Measurements from ENCODE around the gene IFI6.
A peak's percentile ranks its signal among the peaks of the same experiment; 100 is the strongest.
"Not testable (repeated sequence)": the region's sequence is repeated elsewhere in the genome, so short reads cannot be mapped to it uniquely, and the experiment has no call there.

The IFI6 gene

DNA sequence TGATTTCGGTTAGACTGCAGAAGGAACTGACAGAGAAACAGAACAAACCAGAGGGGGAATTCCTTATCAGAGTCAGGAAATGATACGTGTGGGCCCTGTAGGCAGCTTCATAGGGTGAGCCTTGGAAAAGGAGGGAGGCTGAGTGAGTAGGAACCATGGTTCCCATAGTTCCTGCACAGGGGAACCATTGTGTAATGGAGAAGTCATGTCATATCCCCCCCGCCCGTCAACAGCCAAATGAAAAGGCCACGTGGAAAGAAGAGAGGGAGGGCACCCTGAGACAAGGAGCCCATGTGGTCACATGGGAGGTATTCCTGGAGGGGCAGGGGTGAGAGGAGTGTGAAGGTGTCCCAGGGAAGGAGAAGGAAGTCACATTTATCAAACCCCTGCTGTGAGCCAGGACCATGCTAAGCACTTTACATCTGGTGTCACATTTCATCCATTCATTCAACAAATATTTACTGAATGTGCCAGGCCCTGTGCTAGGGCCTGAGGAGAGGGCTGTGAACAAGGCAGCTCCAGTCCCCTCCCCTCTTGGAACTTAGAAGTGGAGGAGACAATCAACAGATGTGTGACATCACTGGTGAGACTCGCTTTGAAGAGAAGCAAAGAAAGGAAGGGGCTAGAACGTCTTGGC, 21.3 kb downstream of the IFI6 start:
- no peak overlapping the region for H3K27ac ChIP-seq (ENCODE audit: insufficient read depth, low read length, poor library complexity, severe bottlenecking)

DNA sequence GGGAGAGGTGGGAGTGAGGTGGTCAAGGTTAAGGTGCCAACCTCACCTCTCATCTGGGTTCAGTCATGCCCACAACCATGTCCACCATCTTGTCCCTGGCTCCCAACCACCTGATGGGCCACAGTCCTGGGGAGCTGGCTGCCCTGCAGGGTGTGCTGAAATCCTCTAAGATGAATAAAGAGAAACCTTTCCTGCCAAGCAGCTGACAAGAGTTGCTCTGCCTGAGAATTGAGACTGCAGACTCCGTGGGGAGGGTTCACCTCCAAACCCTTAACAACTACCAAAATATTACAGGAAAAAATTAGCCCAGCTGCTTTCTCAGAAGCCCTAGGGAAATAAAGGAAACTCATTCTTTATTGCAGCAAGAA, 21.8 kb downstream of the IFI6 start:
- DNase-seq, result no peak
- Histone ChIP-seq H3K9me3 (ENCODE audit: control insufficient read depth, low read length) (no peaks in the 10 kb centered on the region), H3K27ac (ENCODE audit: insufficient read depth, low read length, poor library complexity, severe bottlenecking) (no peak overlapping the region), H3K27me3 (replicated peaks; ENCODE audit: control insufficient read depth, insufficient read depth, low read length, poor library complexity, severe bottlenecking) (no peaks in the 10 kb centered on the region), H3K4me1 (ENCODE audit: control insufficient read depth, insufficient read depth, low read length, poor library complexity, severe bottlenecking) (no peaks in the 10 kb centered on the region), H3K36me3 (ENCODE audit: control insufficient read depth, insufficient read depth, low read length) (no peaks in the 10 kb centered on the region), H3K4me3 (ENCODE audit: insufficient read depth, low read depth, low read length, poor library complexity, severe bottlenecking) (no peak overlapping the region)

More for the DNA sequence above, 21.3 kb downstream of the IFI6 start:
- H3K4me3 ChIP-seq (ENCODE audit: insufficient read depth, low read depth, low read length, poor library complexity, severe bottlenecking), result no peak overlapping the region
- H3K36me3 ChIP-seq (ENCODE audit: control insufficient read depth, insufficient read depth, low read length), result no peaks in the 10 kb centered on the region
- no peak for DNase-seq
- no peaks in the 10 kb centered on the region for H3K4me1 ChIP-seq (ENCODE audit: control insufficient read depth, insufficient read depth, low read length, poor library complexity, severe bottlenecking)
- no peaks in the 10 kb centered on the region for H3K9me3 ChIP-seq (ENCODE audit: control insufficient read depth, low read length)
- H3K27me3 ChIP-seq (replicated peaks; ENCODE audit: control insufficient read depth, insufficient read depth, low read length, poor library complexity, severe bottlenecking), result no peaks in the 10 kb centered on the region

- H3K4me1 ChIP-seq (ENCODE audit: control insufficient read depth, insufficient read depth, low read length, poor library complexity, severe bottlenecking), result peaks cover 4% of the 10 kb centered on the region
These were observed 22.7 kb downstream of the IFI6 start for GRCh38 chr1:27649306-27649635.

DNA sequence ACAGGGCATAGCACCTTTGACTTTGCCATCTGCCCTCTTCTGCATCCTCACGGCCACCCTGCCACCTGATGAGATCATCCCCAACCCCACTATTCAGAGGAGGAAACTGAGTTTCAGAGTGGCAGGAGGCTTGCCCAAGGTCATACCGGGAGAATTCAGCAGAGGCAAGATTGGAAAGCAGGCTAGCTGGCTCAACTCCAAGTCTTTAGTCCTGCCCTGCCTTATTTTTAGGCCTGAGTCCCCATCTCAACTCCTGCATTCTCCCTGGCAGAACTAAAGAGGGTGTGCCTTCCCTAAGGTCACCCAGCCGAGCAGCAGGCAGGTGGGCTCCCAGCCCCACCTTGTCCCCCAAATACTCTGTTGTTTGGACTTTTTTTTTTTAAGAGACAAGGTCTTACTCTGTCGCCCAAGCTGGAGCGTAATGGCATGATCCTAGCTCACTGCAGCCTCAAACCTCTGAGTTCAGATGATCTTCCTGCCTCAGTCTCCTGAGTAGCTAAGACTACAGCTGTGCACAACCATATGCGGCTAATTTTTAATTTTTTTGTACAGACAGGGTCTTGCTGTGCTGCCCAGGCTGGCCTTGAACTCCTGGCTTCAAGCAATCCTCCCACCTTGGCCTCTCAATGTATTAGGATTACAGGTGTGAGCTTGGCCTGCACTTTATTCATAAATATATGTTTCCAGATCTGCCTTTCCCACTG, 23.2 kb downstream of the IFI6 start:
- Histone ChIP-seq H3K36me3 (ENCODE audit: control insufficient read depth, insufficient read depth, low read length) (no peaks in the 10 kb centered on the region), H3K4me1 (ENCODE audit: control insufficient read depth, insufficient read depth, low read length, poor library complexity, severe bottlenecking) (peaks cover 10% of the 10 kb centered on the region), H3K4me3 (ENCODE audit: insufficient read depth, low read depth, low read length, poor library complexity, severe bottlenecking) (no peak overlapping the region), H3K27me3 (replicated peaks; ENCODE audit: control insufficient read depth, insufficient read depth, low read length, poor library complexity, severe bottlenecking) (no peaks in the 10 kb centered on the region), H3K27ac (ENCODE audit: insufficient read depth, low read length, poor library complexity, severe bottlenecking) (no peak overlapping the region), H3K9me3 (ENCODE audit: control insufficient read depth, low read length) (no peaks in the 10 kb centered on the region)
- DNase-seq, result no peak

More at GRCh38 chr1:27649306-27649635, 22.7 kb downstream of the IFI6 start:
- Histone ChIP-seq H3K27me3 (replicated peaks; ENCODE audit: control insufficient read depth, insufficient read depth, low read length, poor library complexity, severe bottlenecking) (no peaks in the 10 kb centered on the region), H3K9me3 (ENCODE audit: control insufficient read depth, low read length) (no peaks in the 10 kb centered on the region), H3K36me3 (ENCODE audit: control insufficient read depth, insufficient read depth, low read length) (no peaks in the 10 kb centered on the region), H3K4me3 (ENCODE audit: insufficient read depth, low read depth, low read length, poor library complexity, severe bottlenecking) (no peak overlapping the region), H3K27ac (ENCODE audit: insufficient read depth, low read length, poor library complexity, severe bottlenecking) (no peak overlapping the region)
- no peak for DNase-seq

DNA sequence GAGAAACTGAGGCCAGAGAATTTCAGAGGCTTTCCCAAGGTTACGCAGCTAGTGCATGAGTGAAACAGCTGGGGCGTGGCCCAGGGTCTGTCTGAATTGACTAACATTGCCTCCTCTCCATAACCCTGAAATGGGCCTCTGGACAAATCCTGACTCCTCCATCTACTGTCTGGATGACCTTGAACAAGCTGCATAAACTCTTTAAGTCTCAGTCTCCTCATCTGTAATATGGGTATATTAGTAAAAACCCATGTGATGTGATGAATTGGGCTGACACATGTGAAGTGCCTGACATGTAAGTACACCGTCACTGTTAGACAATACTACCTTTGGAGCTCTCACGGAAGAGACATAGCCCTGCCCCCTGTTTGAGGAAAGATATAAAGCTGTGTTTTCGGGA, 24.7 kb downstream of the IFI6 start:
- no peak for DNase-seq
- Histone ChIP-seq H3K4me3 (ENCODE audit: insufficient read depth, low read depth, low read length, poor library complexity, severe bottlenecking) (no peak overlapping the region), H3K4me1 (ENCODE audit: control insufficient read depth, insufficient read depth, low read length, poor library complexity, severe bottlenecking) (peaks cover 13% of the 10 kb centered on the region), H3K9me3 (ENCODE audit: control insufficient read depth, low read length) (no peaks in the 10 kb centered on the region), H3K36me3 (ENCODE audit: control insufficient read depth, insufficient read depth, low read length) (no peaks in the 10 kb centered on the region), H3K27me3 (replicated peaks; ENCODE audit: control insufficient read depth, insufficient read depth, low read length, poor library complexity, severe bottlenecking) (no peaks in the 10 kb centered on the region), H3K27ac (ENCODE audit: insufficient read depth, low read length, poor library complexity, severe bottlenecking) (no peak overlapping the region)

GRCh38 chr1:27646676-27647075, 25.3 kb downstream of the IFI6 start:
- H3K4me1 ChIP-seq (ENCODE audit: control insufficient read depth, insufficient read depth, low read length, poor library complexity, severe bottlenecking), result peaks cover 13% of the 10 kb centered on the region
- no peak for DNase-seq
- no peak overlapping the region for H3K27ac ChIP-seq (ENCODE audit: insufficient read depth, low read length, poor library complexity, severe bottlenecking)
- H3K36me3 ChIP-seq (ENCODE audit: control insufficient read depth, insufficient read depth, low read length), result no peaks in the 10 kb centered on the region
- H3K4me3 ChIP-seq (ENCODE audit: insufficient read depth, low read depth, low read length, poor library complexity, severe bottlenecking), result no peak overlapping the region
- H3K27me3 ChIP-seq (replicated peaks; ENCODE audit: control insufficient read depth, insufficient read depth, low read length, poor library complexity, severe bottlenecking), result no peaks in the 10 kb centered on the region
- H3K9me3 ChIP-seq (ENCODE audit: control insufficient read depth, low read length), result no peaks in the 10 kb centered on the region

GRCh38 chr1:27645071-27645415, 26.9 kb downstream of the IFI6 start:
- H3K27ac ChIP-seq (ENCODE audit: insufficient read depth, low read length, poor library complexity, severe bottlenecking), result no peak overlapping the region
- peaks cover 13% of the 10 kb centered on the region for H3K4me1 ChIP-seq (ENCODE audit: control insufficient read depth, insufficient read depth, low read length, poor library complexity, severe bottlenecking)
- H3K36me3 ChIP-seq (ENCODE audit: control insufficient read depth, insufficient read depth, low read length), result no peaks in the 10 kb centered on the region
- no peak overlapping the region for H3K4me3 ChIP-seq (ENCODE audit: insufficient read depth, low read depth, low read length, poor library complexity, severe bottlenecking)
- DNase-seq, result no peak
- no peaks in the 10 kb centered on the region for H3K27me3 ChIP-seq (replicated peaks; ENCODE audit: control insufficient read depth, insufficient read depth, low read length, poor library complexity, severe bottlenecking)
- no peaks in the 10 kb centered on the region for H3K9me3 ChIP-seq (ENCODE audit: control insufficient read depth, low read length)

DNA sequence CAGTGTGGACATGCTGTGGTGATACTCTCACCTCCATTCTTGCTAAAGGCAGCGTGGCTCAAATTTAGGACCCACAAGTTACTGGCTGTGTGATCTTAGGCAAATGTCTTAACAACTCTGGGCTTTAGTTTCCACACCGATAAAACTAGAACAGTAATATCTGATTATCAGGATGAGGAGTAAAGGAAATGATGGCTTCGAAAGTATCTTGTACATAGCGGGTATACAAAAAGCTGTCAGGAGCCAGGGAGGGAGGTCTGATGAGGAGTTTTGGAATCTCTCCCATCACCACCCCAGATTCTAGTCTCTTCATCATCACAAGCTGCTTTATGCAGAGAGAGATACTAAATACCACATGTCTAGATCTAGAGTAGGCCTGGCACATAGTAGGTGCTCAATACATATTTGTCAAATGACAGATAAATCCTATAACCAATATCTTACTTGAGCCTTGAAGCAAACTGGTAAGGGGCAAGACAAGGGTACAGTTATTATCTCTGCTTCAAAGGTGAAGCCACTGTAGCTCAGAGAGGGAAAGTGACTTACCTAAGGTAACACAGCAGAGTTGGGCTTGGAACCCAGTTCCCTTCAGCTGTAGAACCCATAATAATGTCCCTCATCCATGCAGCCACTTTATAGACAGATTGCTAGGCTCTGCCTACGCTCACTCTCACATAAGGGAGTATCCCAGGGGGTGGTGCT, 27.5 kb downstream of the IFI6 start:
- DNase-seq, result no peak
- Histone ChIP-seq H3K9me3 (ENCODE audit: control insufficient read depth, low read length) (no peaks in the 10 kb centered on the region), H3K27me3 (replicated peaks; ENCODE audit: control insufficient read depth, insufficient read depth, low read length, poor library complexity, severe bottlenecking) (no peaks in the 10 kb centered on the region), H3K36me3 (ENCODE audit: control insufficient read depth, insufficient read depth, low read length) (no peaks in the 10 kb centered on the region), H3K27ac (ENCODE audit: insufficient read depth, low read length, poor library complexity, severe bottlenecking) (peak overlapping the region; percentile 8), H3K4me1 (ENCODE audit: control insufficient read depth, insufficient read depth, low read length, poor library complexity, severe bottlenecking) (peaks cover 13% of the 10 kb centered on the region), H3K4me3 (ENCODE audit: insufficient read depth, low read depth, low read length, poor library complexity, severe bottlenecking) (no peak overlapping the region)

GRCh38 chr1:27643600-27644368, 28.2 kb downstream of the IFI6 start:
- peak; percentile 44 to 58 (median 57) for DNase-seq
- H3K36me3 ChIP-seq (ENCODE audit: control insufficient read depth, insufficient read depth, low read length), result no peaks in the 10 kb centered on the region
- peak overlapping the region; percentile 8 for H3K27ac ChIP-seq (ENCODE audit: insufficient read depth, low read length, poor library complexity, severe bottlenecking)
- H3K27me3 ChIP-seq (replicated peaks; ENCODE audit: control insufficient read depth, insufficient read depth, low read length, poor library complexity, severe bottlenecking), result no peaks in the 10 kb centered on the region
- H3K4me1 ChIP-seq (ENCODE audit: control insufficient read depth, insufficient read depth, low read length, poor library complexity, severe bottlenecking), result peaks cover 13% of the 10 kb centered on the region
- H3K9me3 ChIP-seq (ENCODE audit: control insufficient read depth, low read length), result no peaks in the 10 kb centered on the region
- no peak overlapping the region for H3K4me3 ChIP-seq (ENCODE audit: insufficient read depth, low read depth, low read length, poor library complexity, severe bottlenecking)

DNA sequence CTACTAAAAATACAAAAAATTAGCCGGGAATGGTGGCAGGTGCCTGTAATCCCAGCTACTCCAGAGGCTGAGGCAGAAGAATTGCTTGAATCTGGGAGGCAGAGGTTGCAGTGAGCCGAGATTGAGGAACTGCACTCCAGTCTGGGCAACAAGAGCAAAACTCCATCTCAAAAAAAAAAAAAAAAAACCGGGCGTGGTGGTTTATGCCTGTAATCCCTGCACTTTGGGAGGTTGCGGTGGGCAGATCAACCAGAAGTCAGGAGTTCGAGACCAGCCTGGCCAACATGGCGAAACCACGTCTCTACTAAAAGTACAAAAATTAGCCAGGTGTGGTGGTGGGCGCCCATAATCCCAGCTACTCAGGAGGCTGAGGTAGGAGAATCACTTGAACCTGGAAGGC, 31.5 kb downstream of the IFI6 start:
- not testable (repeated sequence) for H3K27me3 ChIP-seq (replicated peaks; ENCODE audit: control insufficient read depth, insufficient read depth, low read length, poor library complexity, severe bottlenecking); H3K27ac ChIP-seq (ENCODE audit: insufficient read depth, low read length, poor library complexity, severe bottlenecking); H3K9me3 ChIP-seq (ENCODE audit: control insufficient read depth, low read length); H3K4me3 ChIP-seq (ENCODE audit: insufficient read depth, low read depth, low read length, poor library complexity, severe bottlenecking); H3K36me3 ChIP-seq (ENCODE audit: control insufficient read depth, insufficient read depth, low read length); DNase-seq
- H3K4me1 ChIP-seq (ENCODE audit: control insufficient read depth, insufficient read depth, low read length, poor library complexity, severe bottlenecking), result peaks cover 16% of the 10 kb centered on the region

Measured in effector memory CD4-positive, alpha-beta T cell (primary cell).